Measurements from ENCODE around the gene NEMF.

NEMF gene

DNA sequence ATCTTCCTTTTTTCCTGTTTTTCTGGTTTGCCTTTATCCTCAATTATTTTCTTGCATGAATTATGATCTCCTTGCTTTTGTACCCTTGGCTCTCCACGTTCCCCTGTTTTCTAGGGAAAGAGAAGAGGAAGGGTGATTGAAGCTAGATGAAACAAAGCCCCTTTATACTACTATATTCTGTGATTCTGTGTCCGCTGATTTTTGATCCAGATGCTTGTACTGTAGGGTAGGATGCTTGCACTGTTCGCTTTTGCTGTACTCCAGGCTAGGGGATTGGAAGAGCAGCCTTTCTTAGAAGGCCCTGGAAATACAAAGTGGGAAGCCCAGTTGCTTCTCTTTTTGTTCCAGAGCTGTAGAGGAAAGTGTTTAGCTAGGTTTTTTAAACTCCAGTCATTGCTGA is 119.7 kb downstream of the NEMF start:
- DNase-seq = no peak

All from CD4-positive, alpha-beta T cell treated with Interleukin-4 for 1 hour (primary cell).